ENCODE results near the gene OR51F2. TPM values are rescaled to one million over a fixed set of nuclear protein-coding genes. Genes with fewer than 3 reads are reported as not detected.
A peak's percentile ranks its signal among the peaks of the same experiment; 100 is the strongest.
"Not testable (repeated sequence)": the region's sequence is repeated elsewhere in the genome, so short reads cannot be mapped to it uniquely, and the experiment has no call there.

The OR51F2 gene
- total and polyA plus RNA-seq, 4 donors = not detected

GRCh38 chr11:4851033-4851432, 29.9 kb downstream of the OR51F2 start:
- peak; percentile 14 to 34 (median 32) for DNase-seq
- WGBS, 2 donors = 19% methylated on average over 4 of the region's 4 CpGs

GRCh38 chr11:4854286-4854685, 33.2 kb downstream of the OR51F2 start:
- not testable (repeated sequence) for H3K27ac ChIP-seq (ENCODE audit: low read depth in 1 of 2, low read length in 1 of 2); DNase-seq; ATAC-seq (ENCODE audit: insufficient read depth, low FRiP score); H3K27me3 ChIP-seq (ENCODE audit: control insufficient read depth in 3 of 3, insufficient read depth in 3 of 3, low read length in 2 of 3); H3K4me3 ChIP-seq; H3K4me1 ChIP-seq (ENCODE audit: control insufficient read depth in 5 of 5, insufficient read depth in 5 of 5, low read length in 5 of 5); H3K36me3 ChIP-seq (ENCODE audit: control insufficient read depth in 4 of 4, insufficient read depth in 4 of 4, low read length in 4 of 4); H3K9me3 ChIP-seq (ENCODE audit: control insufficient read depth in 4 of 4, insufficient read depth in 3 of 4, low read length in 3 of 4); H3K9ac ChIP-seq (ENCODE audit: insufficient read depth in 1 of 2, low read length in 2 of 2)
- 90 to 91% methylated on average over 7 of the region's 7 CpGs for WGBS, 2 donors

More at GRCh38 chr11:4851033-4851432, 29.9 kb downstream of the OR51F2 start:
- no peaks in the 10 kb centered on the region for H3K4me1 ChIP-seq (ENCODE audit: control insufficient read depth in 5 of 5, insufficient read depth in 5 of 5, low read length in 5 of 5)
- peaks cover 0 to 3% (median 0%) of the 10 kb centered on the region in 3 donors for H3K27me3 ChIP-seq (ENCODE audit: control insufficient read depth in 3 of 3, insufficient read depth in 3 of 3, low read length in 2 of 3)
- no peaks in the 10 kb centered on the region for H3K36me3 ChIP-seq (ENCODE audit: control insufficient read depth in 4 of 4, insufficient read depth in 4 of 4, low read length in 4 of 4)
- no peak for TF ChIP-seq CTCF (IDR thresholded peaks at IDR 0.05; ENCODE audit: control extremely low read depth, extremely low read depth)
- H3K9ac ChIP-seq (ENCODE audit: insufficient read depth in 1 of 2, low read length in 2 of 2) = no peak overlapping the region
- H3K4me3 ChIP-seq = no peak overlapping the region
- no peaks in the 10 kb centered on the region for H3K9me3 ChIP-seq (ENCODE audit: control insufficient read depth in 4 of 4, insufficient read depth in 3 of 4, low read length in 3 of 4)
- H3K27ac ChIP-seq (ENCODE audit: low read depth in 1 of 2, low read length in 1 of 2) = peak overlapping the region in 1 of 2 donors; percentile 45
- no peak for ATAC-seq (ENCODE audit: insufficient read depth, low FRiP score)

GRCh38 chr11:4862447-4863236, 41.5 kb downstream of the OR51F2 start:
- no peak for ATAC-seq (ENCODE audit: insufficient read depth, low FRiP score)
- Histone ChIP-seq H3K4me1 (ENCODE audit: control insufficient read depth in 5 of 5, insufficient read depth in 5 of 5, low read length in 5 of 5) (peaks cover 0 to 4% (median 0%) of the 10 kb centered on the region in 5 donors), H3K27me3 (ENCODE audit: control insufficient read depth in 3 of 3, insufficient read depth in 3 of 3, low read length in 2 of 3) (no peaks in the 10 kb centered on the region), H3K36me3 (ENCODE audit: control insufficient read depth in 4 of 4, insufficient read depth in 4 of 4, low read length in 4 of 4) (no peaks in the 10 kb centered on the region), H3K4me3 (no peak overlapping the region), H3K27ac (ENCODE audit: low read depth in 1 of 2, low read length in 1 of 2) (no peak overlapping the region), H3K9ac (ENCODE audit: insufficient read depth in 1 of 2, low read length in 2 of 2) (no peak overlapping the region), H3K9me3 (ENCODE audit: control insufficient read depth in 4 of 4, insufficient read depth in 3 of 4, low read length in 3 of 4) (peaks cover 0 to 5% (median 0%) of the 10 kb centered on the region in 4 donors)
- DNase-seq = no peak
- TF ChIP-seq CTCF (IDR thresholded peaks at IDR 0.05; ENCODE audit: control extremely low read depth, extremely low read depth) = no peak

- Histone ChIP-seq H3K27ac (ENCODE audit: low read depth in 1 of 2, low read length in 1 of 2) (no peak overlapping the region), H3K36me3 (ENCODE audit: control insufficient read depth in 4 of 4, insufficient read depth in 4 of 4, low read length in 4 of 4) (no peaks in the 10 kb centered on the region), H3K4me3 (no peak overlapping the region), H3K9ac (ENCODE audit: insufficient read depth in 1 of 2, low read length in 2 of 2) (no peak overlapping the region), H3K9me3 (ENCODE audit: control insufficient read depth in 4 of 4, insufficient read depth in 3 of 4, low read length in 3 of 4) (peaks cover 0 to 5% (median 0%) of the 10 kb centered on the region in 4 donors), H3K27me3 (ENCODE audit: control insufficient read depth in 3 of 3, insufficient read depth in 3 of 3, low read length in 2 of 3) (no peaks in the 10 kb centered on the region), H3K4me1 (ENCODE audit: control insufficient read depth in 5 of 5, insufficient read depth in 5 of 5, low read length in 5 of 5) (peaks cover 0 to 4% (median 0%) of the 10 kb centered on the region in 5 donors)
- no peak for TF ChIP-seq CTCF (IDR thresholded peaks at IDR 0.05; ENCODE audit: control extremely low read depth, extremely low read depth)
- ATAC-seq (ENCODE audit: insufficient read depth, low FRiP score) (no peak), DNase-seq (peak in 1 of 3 donors; percentile 31)
- WGBS, 2 donors = 78 to 86% methylated on average over 4 of the region's 4 CpGs
These were observed 42.8 kb downstream of the OR51F2 start for GRCh38 chr11:4863876-4864275.

All from lung (tissue), 12 donors.